BLaER1 treated with 17β-estradiol and CSF1 and Interleukin-3, amounts not matched to agents 10 nM and 100 nM (cell line): ENCODE data around the gene DLG1.

ENCODE experiments used
- H3K27ac ChIP-seq, 11 experiments: shearing (Covaris generic); formaldehyde crosslinking; 2 replicates each; pipeline ENCODE4 v1.8.1; 2022
- H3K27me3 ChIP-seq, 11 experiments: shearing (Covaris generic); formaldehyde crosslinking; 2 replicates each; pipeline ENCODE4 v1.8.1; 2022
- H3K36me3 ChIP-seq, 11 experiments: shearing (Covaris generic); formaldehyde crosslinking; 2 replicates each; pipeline ENCODE4 v1.8.1; 2022
- H3K4me1 ChIP-seq, 10 experiments: shearing (Covaris generic); formaldehyde crosslinking; 2 replicates each; pipeline ENCODE4 v1.8.1; 2022
- H3K4me2 ChIP-seq, 11 experiments: shearing (Covaris generic); formaldehyde crosslinking; 2 replicates each; pipeline ENCODE4 v1.8.1; 2022
- H3K4me3 ChIP-seq, 10 experiments: shearing (Covaris generic); formaldehyde crosslinking; 2 replicates each; pipeline ENCODE4 v1.8.1; 2022
- H3K9ac ChIP-seq, 11 experiments: shearing (Covaris generic); formaldehyde crosslinking; 2 replicates each; pipeline ENCODE4 v1.8.1; 2022
- H3K9me3 ChIP-seq, 11 experiments: shearing (Covaris generic); formaldehyde crosslinking; replicated peaks in 1 of 11; 2 replicates each; pipeline ENCODE4 v1.8.1; 2022
- H4K20me1 ChIP-seq, 11 experiments: shearing (Covaris generic); formaldehyde crosslinking; 2 replicates each; pipeline ENCODE4 v1.8.1; 2022
- Cebpa-rat ChIP-seq, 11 experiments: shearing (Covaris generic); IDR thresholded peaks; 2 replicates each; pipeline ENCODE4 v1.8.1; 2022

Gene DLG1

DNA sequence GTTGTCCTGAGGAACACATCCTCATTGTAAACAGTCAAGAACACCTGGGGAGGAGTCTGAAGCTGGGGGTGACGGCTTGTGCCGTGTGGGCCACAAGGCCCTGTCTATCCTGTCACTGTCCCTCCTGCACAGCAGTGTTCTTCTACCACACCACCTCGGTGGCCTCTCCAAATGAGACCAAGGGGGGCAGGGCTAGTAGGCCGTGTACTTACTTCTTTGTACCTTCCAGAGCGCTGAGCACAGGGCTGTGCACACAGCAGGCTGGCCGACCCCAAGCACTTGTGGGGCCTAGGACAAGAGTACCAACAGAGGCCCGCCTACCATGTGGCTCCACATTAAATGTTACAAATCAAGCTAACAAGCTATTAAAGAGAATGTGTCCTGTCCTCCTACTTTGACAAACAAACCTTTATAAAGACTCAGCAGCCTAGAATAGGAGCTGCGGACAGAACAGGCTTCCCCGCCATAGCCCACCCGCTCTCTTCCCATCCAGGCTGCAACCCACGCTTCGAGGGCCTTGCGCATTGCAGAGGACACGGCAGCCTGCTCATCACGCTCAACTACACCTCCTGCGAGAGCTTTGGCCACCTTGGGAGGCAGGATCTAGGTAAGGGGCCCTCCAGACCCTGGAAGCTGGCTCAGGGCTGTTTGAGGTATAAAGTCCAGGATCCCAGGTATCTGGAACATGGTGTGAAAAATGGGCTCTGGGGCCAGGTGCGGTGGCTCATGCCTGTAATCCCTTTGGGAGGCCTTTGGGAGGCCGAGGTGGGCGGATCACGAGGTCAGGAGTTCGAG, 299.2 kb downstream of the DLG1 start:
- H3K4me2 ChIP-seq, result no peak overlapping the region
- no peak for TF ChIP-seq Cebpa-rat (IDR thresholded peaks at IDR 0.05)

DNA sequence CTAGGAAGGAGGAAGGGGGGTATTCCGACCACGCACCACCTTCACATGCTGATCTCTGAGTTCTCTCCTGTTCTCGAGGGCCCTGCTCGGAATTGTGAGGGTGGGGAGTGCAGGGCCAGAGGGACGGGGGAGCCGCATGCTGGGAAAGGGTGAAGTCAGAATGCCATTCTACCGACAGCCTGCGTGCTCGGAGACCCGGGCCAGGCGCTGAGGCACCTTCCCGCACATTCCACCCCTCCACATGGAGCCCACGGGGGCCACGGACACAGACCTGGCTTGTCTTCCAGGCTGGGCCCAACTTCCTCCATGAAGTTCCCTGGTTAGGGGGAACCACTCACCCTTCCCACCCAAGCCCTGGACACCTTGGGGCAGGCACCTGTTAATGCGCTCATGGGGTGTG, 301.1 kb downstream of the DLG1 start:
- peak overlapping the region in 4 of 11 experiments; percentile 23 to 66 (median 48); a peak in 6 of 22 replicates for H3K27ac ChIP-seq
- peaks cover 14 to 59% (median 38%) of the 10 kb centered on the region in 10 experiments; a peak in 18 of 20 replicates for H3K4me1 ChIP-seq
- peaks cover 0 to 1% (median 0%) of the 10 kb centered on the region in 11 experiments; a peak in 1 of 22 replicates for H3K27me3 ChIP-seq
- H3K9me3 ChIP-seq, result peaks cover 0 to 13% (median 0%) of the 10 kb centered on the region in 11 experiments; a peak in 4 of 22 replicates
- H3K4me2 ChIP-seq, result peak overlapping the region in 10 of 11 experiments; percentile 7 to 79 (median 67); a peak in 19 of 22 replicates
- H3K36me3 ChIP-seq, result no peaks in the 10 kb centered on the region
- TF ChIP-seq Cebpa-rat (IDR thresholded peaks at IDR 0.05), result no peak
- peak overlapping the region in 5 of 11 experiments; percentile 6 to 48 (median 45); a peak in 7 of 22 replicates for H3K9ac ChIP-seq
- H3K4me3 ChIP-seq, result no peak overlapping the region
- no peaks in the 10 kb centered on the region; a peak in 1 of 22 replicates for H4K20me1 ChIP-seq

More for the DNA sequence above, 299.2 kb downstream of the DLG1 start:
- no peak overlapping the region for H3K4me3 ChIP-seq
- H3K4me1 ChIP-seq, result peaks cover 21 to 64% (median 47%) of the 10 kb centered on the region in 10 experiments; a peak in 19 of 20 replicates
- no peak overlapping the region for H3K27ac ChIP-seq
- H3K36me3 ChIP-seq, result no peaks in the 10 kb centered on the region
- H3K9me3 ChIP-seq, result peaks cover 0 to 13% (median 0%) of the 10 kb centered on the region in 11 experiments; a peak in 4 of 22 replicates
- peaks cover 0 to 1% (median 0%) of the 10 kb centered on the region in 11 experiments; a peak in 2 of 22 replicates for H4K20me1 ChIP-seq
- peaks cover 0 to 12% (median 0%) of the 10 kb centered on the region in 11 experiments; a peak in 6 of 22 replicates for H3K27me3 ChIP-seq
- no peak overlapping the region for H3K9ac ChIP-seq

DNA sequence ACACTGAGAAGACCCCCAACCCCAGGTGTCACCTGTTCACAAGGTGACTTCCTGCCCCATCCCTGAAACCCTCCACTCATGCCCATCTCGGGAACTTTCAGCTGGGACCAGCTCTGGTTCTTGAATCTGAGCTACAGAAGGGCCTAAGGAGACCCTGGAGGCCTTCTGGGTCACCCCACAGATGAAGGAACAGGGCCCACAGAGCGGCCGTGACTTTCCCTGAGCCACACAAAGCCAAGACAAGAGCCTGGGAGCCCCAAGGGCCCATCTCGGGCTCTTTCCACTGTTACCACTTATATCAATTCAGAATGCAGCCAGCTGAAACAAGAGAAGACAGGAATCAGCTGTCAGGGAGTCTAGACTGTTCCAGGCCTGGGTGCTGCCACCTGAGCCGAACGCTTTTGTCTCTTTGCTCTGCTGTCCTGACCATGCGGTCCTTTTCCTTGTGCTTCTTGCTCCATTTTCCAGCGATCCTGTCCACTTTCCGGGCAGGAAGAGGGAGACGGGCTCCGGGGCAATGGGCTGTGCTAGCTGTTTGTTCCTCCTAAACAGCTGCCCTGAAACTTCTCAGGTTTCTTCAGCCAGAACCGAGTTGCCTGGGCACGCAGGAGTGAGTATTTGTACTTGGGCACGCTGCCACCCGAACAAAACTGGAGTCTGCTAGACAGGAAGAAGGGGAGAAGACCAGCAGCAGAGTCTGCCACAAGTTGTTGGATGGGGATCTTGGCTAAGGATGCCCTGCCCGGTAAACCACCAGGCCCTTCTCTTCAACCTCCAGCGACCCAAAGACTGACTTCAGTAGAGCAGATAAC, 301.8 kb downstream of the DLG1 start:
- H3K9ac ChIP-seq, result peak overlapping the region in 10 of 11 experiments; percentile 2 to 48 (median 31); a peak in 12 of 22 replicates
- no peaks in the 10 kb centered on the region for H3K36me3 ChIP-seq
- no peak for TF ChIP-seq Cebpa-rat (IDR thresholded peaks at IDR 0.05)
- H3K4me1 ChIP-seq, result peaks cover 14 to 52% (median 34%) of the 10 kb centered on the region in 10 experiments; a peak in 18 of 20 replicates
- no peaks in the 10 kb centered on the region for H3K27me3 ChIP-seq
- peak overlapping the region in 7 of 11 experiments; percentile 3 to 66 (median 32); a peak in 11 of 22 replicates for H3K27ac ChIP-seq
- H3K9me3 ChIP-seq, result peaks cover 0 to 13% (median 0%) of the 10 kb centered on the region in 11 experiments; a peak in 4 of 22 replicates
- H3K4me2 ChIP-seq, result peak overlapping the region; percentile 7 to 79 (median 67); a peak in 21 of 22 replicates
- no peaks in the 10 kb centered on the region; a peak in 1 of 22 replicates for H4K20me1 ChIP-seq
- H3K4me3 ChIP-seq, result no peak overlapping the region

DNA sequence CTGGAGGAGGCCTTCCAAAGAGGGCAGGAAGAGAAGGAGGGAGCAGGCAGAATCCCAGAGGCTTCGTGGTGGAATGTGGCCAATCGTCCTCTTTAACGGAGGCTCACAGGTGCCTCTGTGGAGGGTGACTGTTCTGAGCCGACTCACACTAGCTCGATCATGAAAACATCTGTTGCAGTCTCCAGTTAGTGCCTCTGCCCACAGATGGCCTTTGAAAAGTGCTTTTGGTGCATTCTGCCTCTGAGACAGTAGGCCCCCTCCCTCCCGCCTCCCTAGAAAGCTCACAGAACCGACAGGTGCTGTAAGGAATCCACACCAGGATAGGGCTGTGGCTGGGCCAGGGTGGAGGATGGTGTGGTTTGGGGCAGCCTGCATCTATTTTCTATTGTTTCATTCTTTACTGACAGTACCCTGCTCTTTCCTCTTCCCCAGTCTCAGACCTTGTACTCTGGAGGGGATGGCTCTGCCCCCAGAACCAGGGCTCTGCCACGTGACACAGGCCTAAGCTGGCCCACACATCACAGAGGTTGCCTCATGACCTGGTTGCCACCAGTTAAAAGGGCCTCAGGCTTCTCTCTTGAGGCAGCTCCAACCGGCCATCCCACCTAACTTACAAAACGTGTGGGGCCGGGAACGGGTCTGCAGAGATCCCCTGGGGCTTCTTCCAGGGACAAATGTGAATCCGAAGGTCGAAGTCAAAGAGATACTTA, 302.6 kb downstream of the DLG1 start:
- TF ChIP-seq Cebpa-rat (IDR thresholded peaks at IDR 0.05), result no peak
- Histone ChIP-seq H3K4me3 (no peak overlapping the region), H3K4me2 (peak overlapping the region in 9 of 11 experiments; percentile 34 to 79 (median 67); a peak in 17 of 22 replicates), H3K4me1 (peaks cover 14 to 47% (median 33%) of the 10 kb centered on the region in 10 experiments; a peak in 18 of 20 replicates), H3K27me3 (no peaks in the 10 kb centered on the region), H3K9ac (peak overlapping the region in 4 of 11 experiments; percentile 5 to 46 (median 26); a peak in 4 of 22 replicates), H3K9me3 (peaks cover 0 to 13% (median 0%) of the 10 kb centered on the region in 11 experiments; a peak in 4 of 22 replicates), H3K27ac (peak overlapping the region in 2 of 11 experiments; percentile 23 to 44; a peak in 3 of 22 replicates), H3K36me3 (no peaks in the 10 kb centered on the region), H4K20me1 (no peaks in the 10 kb centered on the region)

DNA sequence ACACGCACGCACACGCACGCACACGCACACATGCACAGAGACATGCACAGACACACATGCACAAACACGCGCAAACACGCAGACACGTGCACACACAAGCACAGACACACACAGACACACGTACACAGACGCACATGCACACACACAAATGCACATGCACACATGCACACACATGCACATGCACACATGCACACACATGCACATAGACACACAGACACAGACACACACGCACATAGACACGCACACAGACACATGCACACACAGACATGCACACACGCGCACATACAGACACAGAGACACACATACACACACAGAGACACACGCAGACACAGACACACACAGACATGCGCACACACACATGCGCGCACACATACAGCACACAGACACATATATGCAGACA, 303.4 kb downstream of the DLG1 start:
- H3K27ac ChIP-seq, result no peak overlapping the region
- H3K4me3 ChIP-seq, result no peak overlapping the region
- TF ChIP-seq Cebpa-rat (IDR thresholded peaks at IDR 0.05), result no peak
- H3K9me3 ChIP-seq, result peaks cover 0 to 13% (median 0%) of the 10 kb centered on the region in 11 experiments; a peak in 4 of 22 replicates
- H3K27me3 ChIP-seq, result no peaks in the 10 kb centered on the region
- H4K20me1 ChIP-seq, result no peaks in the 10 kb centered on the region
- H3K36me3 ChIP-seq, result no peaks in the 10 kb centered on the region
- H3K9ac ChIP-seq, result no peak overlapping the region
- H3K4me2 ChIP-seq, result peak overlapping the region in 7 of 11 experiments; percentile 52 to 79 (median 68); a peak in 11 of 22 replicates
- peaks cover 14 to 47% (median 32%) of the 10 kb centered on the region in 10 experiments; a peak in 18 of 20 replicates for H3K4me1 ChIP-seq

- H3K9ac ChIP-seq, result no peak overlapping the region
- no peak for TF ChIP-seq Cebpa-rat (IDR thresholded peaks at IDR 0.05)
Measured at GRCh38 chr3:196994056-196994455, 304.4 kb downstream of the DLG1 start.

More at GRCh38 chr3:196994056-196994455, 304.4 kb downstream of the DLG1 start:
- H3K4me2 ChIP-seq, result no peak overlapping the region
- no peak overlapping the region for H3K4me3 ChIP-seq
- H3K27ac ChIP-seq, result no peak overlapping the region
- H3K36me3 ChIP-seq, result no peaks in the 10 kb centered on the region
- peaks cover 0 to 8% (median 0%) of the 10 kb centered on the region in 11 experiments; a peak in 4 of 22 replicates for H3K9me3 ChIP-seq
- H4K20me1 ChIP-seq, result no peaks in the 10 kb centered on the region
- peaks cover 14 to 47% (median 32%) of the 10 kb centered on the region in 10 experiments; a peak in 18 of 20 replicates for H3K4me1 ChIP-seq
- no peaks in the 10 kb centered on the region for H3K27me3 ChIP-seq
